Right cardiac atrium (tissue), 5 donors: Measurements from ENCODE around the gene TBC1D22B. TPM values are rescaled to one million over a fixed set of nuclear protein-coding genes. Genes with fewer than 3 reads are reported as not detected.
"Not testable (repeated sequence)": the region's sequence is repeated elsewhere in the genome, so short reads cannot be mapped to it uniquely, and the experiment has no call there.

Experiments used
- ATAC-seq, 2 donors: fragments of 200-7000 bp; cut with Tn5 transposase; one replicate each; pipeline versions ENCODE4 v1.8.0 to v1.9.1; 2020; ENCODE audit warnings: moderate library complexity in 2 of 2, mild to moderate bottlenecking in 1 of 2
- DNase-seq, 3 donors: peaks; one replicate each; pipeline ENCODE4 v3.0.0-alpha.2; 2020
- H3K27ac ChIP-seq: one replicate; pipeline ENCODE4 v1.5.1; 2013; ENCODE audit warnings: mild to moderate bottlenecking, low read length, control low read depth, moderate library complexity
- H3K27me3 ChIP-seq: one replicate; pipeline ENCODE4 v1.6.1; 2013; ENCODE audit not compliant: control insufficient read depth, insufficient read depth
- H3K4me1 ChIP-seq: one replicate; pipeline ENCODE4 v1.6.1; 2013; ENCODE audit warnings: low read length; ENCODE audit not compliant: control insufficient read depth, insufficient read depth
- H3K4me3 ChIP-seq: one replicate; pipeline ENCODE4 v1.5.1; 2013; ENCODE audit warnings: low read length, control low read depth
- H3K9me3 ChIP-seq: one replicate; pipeline ENCODE4 v1.6.1; 2013; ENCODE audit warnings: low read length; ENCODE audit not compliant: control insufficient read depth
- WGBS: extraction: QIAGEN DNeasy Blood & Tissue Kit; methylation state at CpG from one replicate; pipeline ENCODE4 v1.1.7; 2013; 5-methylcytosine and 5-hydroxymethylcytosine counted together
- intact Hi-C, 4 donors: fragments of 100-400 bp; cut with DNase I; formaldehyde crosslinking; loops; one replicate each; pipeline versions ENCODE4 v1.11.0 to v1.14.0; 2022 to 2023
- polyA plus RNA-seq: library from polyadenylated mRNA; stranded (reverse); fragments of 200-250 nt; gene quantifications from one replicate; pipeline ENCODE4 v1.2.3, GENCODE V29; 2013
- total RNA-seq, 4 donors: library from RNA; stranded (reverse); fragmentation: NEBNext Ultra II Directional; extraction: Animal tissue kit (Norgen Biotek cat#: 25700); gene quantifications; one replicate each; pipeline ENCODE4 v1.2.1, GENCODE V29; 2021
- donor health status: healthy with polysubstance abuse.
- donor health status: DM: no; HTN: yes; CAD: no.
- donor health status: DM: no; HTN: no; CAD: no.
- donor health status: DM: no; HTN: yes; CAD: no; lungs with severe emphysema.
- donor health status: DM: yes; HTN: yes; CAD: no.

The TBC1D22B gene
- total and polyA plus RNA-seq, 5 donors: 4.6 to 9.2 (median 7.3) TPM

- DNase-seq, H3K27ac ChIP-seq, ATAC-seq, H3K4me1 ChIP-seq, H3K27me3 ChIP-seq, H3K9me3 ChIP-seq, intact Hi-C loops, H3K4me3 ChIP-seq: not testable (repeated sequence)
- WGBS: 75% methylated on average over 3 of the region's 3 CpGs
Observed at GRCh38 chr6:37345804-37346203, 88.2 kb downstream of the TBC1D22B start.

GRCh38 chr6:37347177-37347576, 89.6 kb downstream of the TBC1D22B start:
- Histone ChIP-seq H3K27ac (no peak overlapping the region), H3K9me3 (no peaks in the 10 kb centered on the region), H3K4me3 (no peak overlapping the region), H3K4me1 (no peaks in the 10 kb centered on the region), H3K27me3 (no peaks in the 10 kb centered on the region)
- DNase-seq (no peak), ATAC-seq (no peak)
- intact Hi-C loops: no loop called here
- 86% methylated on average over 3 of the region's 3 CpGs for WGBS

DNA sequence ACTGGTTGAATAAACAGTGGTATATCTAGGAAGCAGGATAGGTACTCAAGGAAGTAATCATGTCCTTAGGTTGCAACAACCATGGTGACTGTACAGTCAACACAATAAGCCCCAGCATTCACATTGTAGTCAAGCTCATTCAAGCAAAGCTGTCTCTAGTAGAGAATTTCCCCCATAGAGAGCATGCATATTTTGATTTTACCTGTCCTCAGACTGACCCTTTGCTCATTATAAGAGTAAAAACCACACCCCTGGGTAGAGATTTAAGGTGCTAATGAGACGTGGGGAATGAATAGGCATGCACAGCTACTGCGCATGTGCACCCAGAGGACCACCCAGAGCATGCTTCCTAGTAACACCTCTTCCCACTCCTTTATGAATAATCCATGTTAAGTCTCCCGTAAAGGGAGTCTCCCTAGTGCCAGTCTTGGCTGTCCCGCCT, 90.1 kb downstream of the TBC1D22B start:
- Histone ChIP-seq H3K9me3 (no peaks in the 10 kb centered on the region), H3K4me3 (no peak overlapping the region), H3K27me3 (no peaks in the 10 kb centered on the region), H3K27ac (no peak overlapping the region), H3K4me1 (no peaks in the 10 kb centered on the region)
- intact Hi-C loops: no loop called here
- ATAC-seq (no peak), DNase-seq (no peak)
- WGBS: 83% methylated on average over 4 of the region's 4 CpGs

GRCh38 chr6:37351027-37351426, 93.5 kb downstream of the TBC1D22B start:
- H3K4me3 ChIP-seq: no peak overlapping the region
- no peak for ATAC-seq
- intact Hi-C loops: no loop called here
- no peak for DNase-seq
- no peak overlapping the region for H3K27ac ChIP-seq
- no peaks in the 10 kb centered on the region for H3K9me3 ChIP-seq
- WGBS: 94% methylated on average over 3 of the region's 3 CpGs
- H3K4me1 ChIP-seq: no peaks in the 10 kb centered on the region
- H3K27me3 ChIP-seq: no peaks in the 10 kb centered on the region

GRCh38 chr6:37352384-37352783, 94.8 kb downstream of the TBC1D22B start:
- DNase-seq (no peak), ATAC-seq (no peak)
- 93% methylated on average over 3 of the region's 3 CpGs for WGBS
- intact Hi-C loops: no loop called here
- H3K27ac ChIP-seq: no peak overlapping the region
- H3K4me3 ChIP-seq: no peak overlapping the region
- no peaks in the 10 kb centered on the region for H3K27me3 ChIP-seq
- H3K9me3 ChIP-seq: no peaks in the 10 kb centered on the region
- H3K4me1 ChIP-seq: peaks cover 5% of the 10 kb centered on the region

DNA sequence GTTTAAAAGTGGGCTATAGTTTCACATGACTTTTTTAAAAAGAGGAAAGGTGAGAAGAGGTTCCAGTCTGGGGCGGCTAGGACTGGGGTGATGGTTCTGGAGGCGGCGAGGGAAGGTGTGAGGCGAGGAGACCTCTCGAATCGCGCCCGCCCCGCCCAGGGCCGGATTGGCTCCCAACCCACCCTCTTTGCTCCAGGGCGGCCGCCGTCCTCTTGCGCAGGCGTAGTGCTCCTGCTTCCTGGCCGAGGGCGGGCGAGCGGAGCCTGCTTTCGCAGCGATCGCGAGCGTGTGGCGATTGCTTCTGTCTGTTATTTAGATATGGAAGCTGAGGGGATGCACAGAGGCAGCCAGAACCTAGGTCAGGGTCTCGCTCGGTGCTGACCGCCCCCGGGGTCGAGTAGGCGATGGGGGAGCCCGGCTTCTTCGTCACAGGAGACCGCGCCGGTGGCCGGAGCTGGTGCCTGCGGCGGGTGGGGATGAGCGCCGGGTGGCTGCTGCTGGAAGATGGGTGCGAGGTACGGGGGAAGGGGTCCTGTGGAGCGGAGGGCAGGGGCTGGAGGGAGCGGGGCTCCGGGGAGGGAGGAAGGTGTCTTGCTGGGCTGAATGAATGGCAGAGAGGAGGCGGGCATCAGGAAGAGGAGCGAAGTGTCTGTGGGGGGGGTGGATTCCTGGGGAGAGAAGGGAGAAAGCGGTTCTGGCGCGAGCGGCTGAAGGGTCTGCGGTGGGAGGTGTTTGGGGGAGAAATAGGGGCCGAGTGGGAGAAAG, 96.4 kb downstream of the TBC1D22B start, which contains the start of gene RNF8:
RNF8 (plus strand) TSS at position 223 of the 765 bp plus-strand sequence; CDS start at position 405, 182 bp downstream.
- under 1% methylated on average over 54 of the region's 54 CpGs for WGBS
- Histone ChIP-seq H3K27me3 (no peaks in the 10 kb centered on the region), H3K9me3 (no peaks in the 10 kb centered on the region), H3K4me3 (peak within 1 kb of the TSS; percentile 93), H3K27ac (peak within 1 kb of the TSS; percentile 9), H3K4me1 (peaks cover 7% of the 10 kb centered on the region)
- DNase-seq: peak; percentile 94 to 98 (median 97)
- peak; percentile 98 to 99 for ATAC-seq
- intact Hi-C loops: no loop called here

GRCh38 chr6:37354526-37355384, 97.2 kb downstream of the TBC1D22B start:
- no peak overlapping the region for H3K27ac ChIP-seq
- peak overlapping the region; percentile 93 for H3K4me3 ChIP-seq
- DNase-seq: peak; percentile 33 to 63 (median 62)
- peak; percentile 65 to 66 for ATAC-seq
- H3K9me3 ChIP-seq: no peaks in the 10 kb centered on the region
- intact Hi-C loops: no loop called here
- 4% methylated on average over 44 of the region's 44 CpGs for WGBS
- no peaks in the 10 kb centered on the region for H3K27me3 ChIP-seq
- peaks cover 7% of the 10 kb centered on the region for H3K4me1 ChIP-seq

DNA sequence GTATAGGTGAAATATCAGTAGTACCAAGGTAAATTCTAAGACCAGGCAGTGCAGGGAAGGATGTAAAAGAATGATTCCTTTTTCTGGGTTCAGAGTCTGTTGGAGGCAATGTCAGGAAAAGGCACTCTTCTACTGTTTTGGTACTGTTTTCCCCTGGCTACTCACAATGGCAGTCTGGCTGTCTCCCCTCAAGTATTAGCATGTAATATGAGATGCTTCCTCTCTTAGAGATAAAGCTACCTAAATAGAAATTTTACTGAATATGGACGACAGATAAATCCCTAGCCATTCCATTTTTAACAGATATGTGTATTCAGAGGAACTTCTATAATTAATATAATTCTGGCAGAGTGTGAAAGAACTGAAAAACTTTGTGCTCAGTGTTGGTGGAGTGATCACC, 99.7 kb downstream of the TBC1D22B start:
- H3K4me3 ChIP-seq: no peak overlapping the region
- WGBS: 10% methylated on average over 1 of the region's 1 CpG
- no peak overlapping the region for H3K27ac ChIP-seq
- no peak for ATAC-seq
- DNase-seq: no peak
- no peaks in the 10 kb centered on the region for H3K9me3 ChIP-seq
- no peaks in the 10 kb centered on the region for H3K27me3 ChIP-seq
- intact Hi-C loops: no loop called here
- peaks cover 7% of the 10 kb centered on the region for H3K4me1 ChIP-seq

DNA sequence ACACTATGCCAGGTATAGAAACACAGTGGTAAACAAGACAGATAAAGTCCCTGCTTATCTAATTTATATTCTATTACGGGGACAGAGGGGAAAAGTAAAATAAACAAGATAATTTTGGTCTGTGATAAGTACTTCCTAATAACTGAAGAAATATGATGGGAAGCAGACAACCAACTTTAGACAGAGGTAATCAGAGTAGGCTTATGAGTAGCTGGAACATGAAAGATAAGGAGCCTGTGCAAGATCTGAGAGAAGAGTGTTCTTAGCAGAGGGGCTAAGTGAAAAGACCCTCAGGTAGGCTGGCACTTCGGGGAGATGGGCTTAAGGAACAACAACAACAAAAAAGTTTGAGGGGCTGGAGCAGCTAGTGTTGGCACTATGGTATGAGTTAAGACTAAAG, 100.3 kb downstream of the TBC1D22B start:
- Histone ChIP-seq H3K9me3 (no peaks in the 10 kb centered on the region), H3K27ac (no peak overlapping the region), H3K27me3 (no peaks in the 10 kb centered on the region), H3K4me1 (peaks cover 7% of the 10 kb centered on the region), H3K4me3 (no peak overlapping the region)
- no peak for DNase-seq
- intact Hi-C loops: no loop called here
- 54% methylated on average over 2 of the region's 2 CpGs for WGBS
- ATAC-seq: no peak

- no peak for DNase-seq
- 79% methylated on average over 3 of the region's 3 CpGs for WGBS
- intact Hi-C loops: no loop called here
- Histone ChIP-seq H3K4me3 (no peak overlapping the region), H3K4me1 (peaks cover 7% of the 10 kb centered on the region), H3K9me3 (no peaks in the 10 kb centered on the region), H3K27ac (no peak overlapping the region), H3K27me3 (no peaks in the 10 kb centered on the region)
- ATAC-seq: no peak
Observed at GRCh38 chr6:37359039-37359438, 101.5 kb downstream of the TBC1D22B start.
